ENCODE measurements around the gene MCF2L2. TPM values are rescaled to one million over a fixed set of nuclear protein-coding genes. Genes with fewer than 3 reads are reported as not detected.
"Not testable (repeated sequence)": the region's sequence is repeated elsewhere in the genome, so short reads cannot be mapped to it uniquely, and the experiment has no call there.

The MCF2L2 gene
- total and polyA plus RNA-seq, 2 donors (not counting 3 experiments of a cell fraction or from before 2014, with no cell fraction given) = 0.15 to 1.1 TPM

DNA sequence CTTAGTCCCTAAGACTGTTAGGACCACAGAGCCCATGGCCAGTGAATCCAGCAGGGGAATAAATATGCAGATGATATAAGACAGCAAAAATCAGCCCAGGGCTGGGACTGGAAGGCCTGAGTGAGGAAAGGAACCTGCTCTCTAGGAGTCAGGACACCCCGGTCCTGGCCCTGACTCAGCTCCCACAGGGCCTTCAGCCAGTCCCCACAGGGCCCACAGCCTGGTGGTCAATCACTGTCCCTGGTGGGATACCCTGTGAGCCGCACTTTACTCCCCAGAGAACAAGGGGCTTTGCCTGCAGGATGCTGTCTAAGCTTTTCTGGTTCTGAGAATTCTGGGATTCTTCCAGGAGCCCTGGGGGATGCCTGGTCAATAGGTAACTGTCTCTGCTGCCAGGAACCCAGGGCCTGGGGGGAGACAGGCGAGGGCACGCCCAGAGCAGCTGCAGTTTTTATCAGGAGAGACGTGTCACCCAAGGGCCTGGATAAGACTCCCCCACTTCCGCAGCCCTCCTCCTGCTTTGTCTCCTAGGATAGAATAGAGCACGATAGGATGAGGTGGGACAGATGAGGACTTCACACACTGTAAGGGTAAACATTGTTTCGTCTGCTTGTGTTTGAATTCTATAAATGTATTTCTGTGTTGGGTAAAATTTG lies 49.5 kb upstream of the MCF2L2 start:
- POLR2A ChIA-PET = no interaction called here
- Histone ChIP-seq H4K20me1 (replicated peaks; ENCODE audit: control insufficient read depth, extremely low read depth, insufficient read depth, low read length) (no peaks in the 10 kb centered on the region), H2AFZ (ENCODE audit: low read depth, low read length) (no peak overlapping the region), H3K27me3 (ENCODE audit: control insufficient read depth in 2 of 2, insufficient read depth in 2 of 2, low read length in 2 of 2) (no peaks in the 10 kb centered on the region), H3K27ac (ENCODE audit: insufficient read depth, low read depth, low read length) (no peak overlapping the region), H3K36me3 (ENCODE audit: control insufficient read depth in 2 of 2, extremely low read depth in 1 of 2, insufficient read depth in 2 of 2, low read length in 2 of 2) (no peaks in the 10 kb centered on the region), H3K79me2 (ENCODE audit: control insufficient read depth, insufficient read depth, low read length) (no peaks in the 10 kb centered on the region), H3K4me2 (ENCODE audit: insufficient read depth, low read length) (no peak overlapping the region), H3K9me1 (replicated peaks; ENCODE audit: control insufficient read depth, extremely low read depth, insufficient read depth, low read length) (no peaks in the 10 kb centered on the region), H3K4me3 (replicated peaks in 1 of 3; ENCODE audit: insufficient read depth in 1 of 3, low read depth in 1 of 3, low read length in 3 of 3) (no peak overlapping the region), H3K9me3 (replicated peaks; ENCODE audit: control insufficient read depth, insufficient read depth, low read length) (no peaks in the 10 kb centered on the region), H3K9ac (replicated peaks; ENCODE audit: extremely low read depth, insufficient read depth, low read length) (no peak overlapping the region), H3K4me1 (ENCODE audit: control insufficient read depth, extremely low read depth, insufficient read depth, low read length) (peaks cover 3% of the 10 kb centered on the region)
- intact Hi-C loops (cut with micrococcal nuclease) (loop anchor here (10.0 kb wide), 1 partner anchor 77 kb away; the partner anchor contains the start of gene KLHL6), dilution Hi-C loops (cut with MboI; ENCODE audit: extremely low pct_ligation_motif_present, low sequenced_read_pairs) (no loop called here)
- no peak for DNase-seq (ENCODE audit: low read depth, low spot score)
- TF ChIP-seq, protein P1, sequence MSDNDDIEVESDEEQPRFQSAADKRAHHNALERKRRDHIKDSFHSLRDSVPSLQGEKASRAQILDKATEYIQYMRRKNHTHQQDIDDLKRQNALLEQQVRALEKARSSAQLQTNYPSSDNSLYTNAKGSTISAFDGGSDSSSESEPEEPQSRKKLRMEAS (IDR thresholded peaks at IDR 0.05; ENCODE audit: insufficient read depth, insufficient read length) = no peak
- TF ChIP-seq JUN (IDR thresholded peaks at IDR 0.05; ENCODE audit: borderline replicate concordance, insufficient read depth, insufficient read length, low read depth) = no peak
- no peak for FAIRE-seq
- CTCF ChIA-PET = interaction anchor here (1.0 to 2.2 kb wide), 2 partner anchors 92 to 289 kb away, joined by 4 to 22 read pairs; no protein-coding TSS in a partner anchor
- BruUV-seq (replicated peaks) = no TSS peak

DNA sequence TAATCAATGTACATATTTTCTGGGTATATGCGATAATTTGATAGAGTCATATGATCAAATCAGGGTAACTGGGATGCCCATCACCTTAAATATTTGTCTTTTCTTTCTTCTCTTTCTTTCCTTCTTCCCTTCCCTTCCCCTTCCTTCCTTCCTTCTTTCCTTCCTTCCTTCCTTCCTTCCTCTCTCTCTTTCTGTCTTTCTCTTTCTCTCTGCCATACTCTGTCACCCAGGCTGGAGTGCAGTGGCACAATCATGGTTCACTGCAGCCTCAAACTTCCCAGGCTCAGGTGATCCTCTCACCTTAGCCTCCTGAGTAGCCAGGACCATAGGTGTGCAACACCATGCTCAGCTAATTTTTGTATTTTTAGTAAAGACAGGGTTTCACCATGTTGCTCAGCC lies 47.3 kb upstream of the MCF2L2 start:
- FAIRE-seq; H3K27me3 ChIP-seq (ENCODE audit: control insufficient read depth in 2 of 2, insufficient read depth in 2 of 2, low read length in 2 of 2); H3K36me3 ChIP-seq (ENCODE audit: control insufficient read depth in 2 of 2, extremely low read depth in 1 of 2, insufficient read depth in 2 of 2, low read length in 2 of 2); H3K27ac ChIP-seq (ENCODE audit: insufficient read depth, low read depth, low read length); DNase-seq (ENCODE audit: low read depth, low spot score); dilution Hi-C loops (cut with MboI; ENCODE audit: extremely low pct_ligation_motif_present, low sequenced_read_pairs); BruUV-seq (replicated peaks); H2AFZ ChIP-seq (ENCODE audit: low read depth, low read length); POLR2A ChIA-PET; H3K79me2 ChIP-seq (ENCODE audit: control insufficient read depth, insufficient read depth, low read length); H3K4me2 ChIP-seq (ENCODE audit: insufficient read depth, low read length); H3K9me1 ChIP-seq (replicated peaks; ENCODE audit: control insufficient read depth, extremely low read depth, insufficient read depth, low read length); H3K4me1 ChIP-seq (ENCODE audit: control insufficient read depth, extremely low read depth, insufficient read depth, low read length); H3K4me3 ChIP-seq (replicated peaks in 1 of 3; ENCODE audit: insufficient read depth in 1 of 3, low read depth in 1 of 3, low read length in 3 of 3); H3K9ac ChIP-seq (replicated peaks; ENCODE audit: extremely low read depth, insufficient read depth, low read length); H3K9me3 ChIP-seq (replicated peaks; ENCODE audit: control insufficient read depth, insufficient read depth, low read length); H4K20me1 ChIP-seq (replicated peaks; ENCODE audit: control insufficient read depth, extremely low read depth, insufficient read depth, low read length): not testable (repeated sequence)
- CTCF ChIA-PET = interaction anchor here (1.0 to 2.4 kb wide), 9 partner anchors 10 to 291 kb away, joined by 3 to 12 read pairs (median 4); no protein-coding TSS in a partner anchor
- intact Hi-C loops (cut with micrococcal nuclease) = loop anchor here (10.0 kb wide), 1 partner anchor 79 kb away; the partner anchor contains the start of gene KLHL6
